ENCODE data around the gene DPEP1.
A peak's percentile ranks its signal among the peaks of the same experiment; 100 is the strongest.

DPEP1 gene

DNA sequence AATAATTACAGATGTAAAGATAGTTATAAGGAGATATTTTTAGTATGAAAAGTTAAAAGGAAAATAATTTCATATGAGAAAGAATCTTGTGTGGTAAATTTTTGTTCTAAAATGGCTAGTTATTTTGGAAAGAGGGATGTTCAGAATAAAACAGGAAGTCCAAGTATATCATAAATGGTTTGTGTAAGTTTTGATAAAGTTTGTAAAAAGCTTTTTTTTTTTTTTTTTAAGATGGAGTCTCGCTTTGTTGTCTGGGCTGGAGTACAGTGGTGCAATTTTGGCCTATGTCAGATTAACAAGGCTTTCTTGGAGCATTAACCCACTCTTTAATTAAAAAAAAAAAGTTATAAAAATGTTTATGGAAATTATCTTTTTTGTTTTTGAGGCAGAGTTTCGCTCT, 64.8 kb downstream of the DPEP1 start:
- DNase-seq (ENCODE audit: low read depth in 4 of 4, low spot score in 1 of 4): no peak

DNA sequence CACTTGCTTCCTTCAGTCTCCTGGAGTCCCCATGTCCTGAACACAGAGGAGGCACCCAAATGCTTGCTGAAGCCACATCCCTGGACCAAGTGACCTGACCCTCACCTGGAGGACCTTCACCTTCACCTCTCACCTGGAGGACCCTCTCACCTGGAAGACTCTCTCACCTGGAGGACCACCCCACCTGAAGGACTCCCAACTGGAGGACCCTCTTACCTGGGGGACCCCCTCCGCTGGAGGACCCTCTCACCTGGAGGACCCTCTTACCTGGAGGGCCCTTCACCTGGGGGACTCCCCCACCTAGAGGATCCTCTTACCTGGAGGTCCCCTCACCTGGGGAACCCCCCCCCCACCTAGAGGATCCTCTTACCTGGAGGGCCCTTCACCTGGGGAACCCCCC, 72.5 kb downstream of the DPEP1 start:
- no peak for DNase-seq (ENCODE audit: low read depth in 4 of 4, low spot score in 1 of 4)

DNA sequence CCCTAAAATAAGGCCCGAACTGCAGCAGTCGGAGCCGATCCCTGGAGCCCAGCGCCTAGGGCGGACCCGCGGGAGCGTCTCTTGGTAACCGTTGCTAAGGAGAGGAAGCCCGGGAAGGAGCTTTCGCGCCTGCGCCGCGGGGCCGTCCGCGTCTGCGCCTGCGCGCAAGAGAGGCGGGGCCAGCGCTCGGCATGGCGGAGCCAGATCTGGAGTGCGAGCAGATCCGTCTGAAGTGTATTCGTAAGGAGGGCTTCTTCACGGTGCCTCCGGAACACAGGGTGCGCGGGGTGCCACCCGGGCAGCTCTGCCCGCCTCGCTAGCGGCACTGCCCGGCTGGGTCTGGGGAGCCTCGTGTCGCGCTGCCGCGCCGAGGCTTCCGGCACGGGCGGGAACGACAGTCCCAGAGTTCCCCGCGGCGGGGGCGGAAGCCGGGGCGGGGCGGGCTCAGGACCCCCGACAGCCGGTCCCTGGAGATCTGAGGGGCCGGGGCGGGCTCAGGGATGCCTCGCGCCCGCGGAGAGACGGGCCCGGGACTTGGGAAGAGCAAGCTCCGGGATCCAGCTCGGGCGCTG, 73.2 kb downstream of the DPEP1 start, which contains the start of gene CDK10:
CDK10 (plus strand) TSS at position 170 of the 572 bp plus-strand sequence; CDS start at position 192, 22 bp downstream.
- peak; percentile 53 to 84 (median 80) for DNase-seq (ENCODE audit: low read depth in 4 of 4, low spot score in 1 of 4)

DNA sequence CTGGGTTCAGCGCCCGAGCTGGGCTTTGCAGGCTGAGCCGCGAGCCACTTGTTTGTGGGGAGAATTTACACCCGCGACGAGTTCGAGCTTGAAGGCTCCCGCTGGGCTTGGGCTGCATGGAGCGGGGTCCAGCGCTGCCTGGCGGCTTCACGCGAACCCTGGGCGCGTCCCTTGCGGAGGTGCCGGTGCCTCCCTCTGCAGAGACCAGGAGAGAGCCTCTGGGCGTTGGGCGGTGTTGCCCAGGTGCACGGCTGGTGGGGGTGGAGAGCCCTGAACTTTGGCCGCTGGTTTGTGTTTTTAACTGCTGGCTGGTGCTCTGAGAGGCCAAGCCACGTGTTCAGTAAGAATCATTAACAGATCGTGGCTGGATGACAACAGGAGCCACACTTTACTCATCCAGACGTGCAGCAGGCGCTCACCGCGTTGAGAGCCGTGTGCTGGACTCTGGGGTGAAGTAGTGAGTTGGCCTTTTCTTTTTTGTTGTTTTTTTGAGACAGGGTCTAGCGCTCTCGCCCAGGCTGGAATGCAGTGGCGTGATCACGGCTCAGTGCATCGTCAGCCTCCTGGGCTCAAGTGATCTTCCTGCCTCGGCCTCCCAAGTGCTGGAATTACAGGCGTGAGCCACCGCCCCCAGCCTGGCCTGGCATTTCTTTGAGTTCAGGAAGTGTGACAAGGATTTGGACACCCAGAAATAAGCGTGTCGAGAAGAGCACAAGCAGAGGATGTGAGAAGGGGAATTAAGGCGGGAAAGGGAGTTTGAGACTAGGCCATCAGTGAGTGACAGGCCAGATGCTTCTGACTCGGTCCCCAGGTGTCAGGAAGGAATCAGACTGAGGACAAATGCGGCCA, 73.9 kb downstream of the DPEP1 start:
- DNase-seq (ENCODE audit: low read depth in 4 of 4, low spot score in 1 of 4): no peak
